ENCODE measurements around the gene ST3GAL4. TPM values are rescaled to one million over a fixed set of nuclear protein-coding genes. Genes with fewer than 3 reads are reported as not detected.

The ST3GAL4 gene
- total and polyA plus RNA-seq, 10 of the 15 experiments (the other 5 are each of a cell fraction or from before 2014, with no cell fraction given) = 3.8 to 8.1 (median 6.5) TPM; not detected in 2

DNA sequence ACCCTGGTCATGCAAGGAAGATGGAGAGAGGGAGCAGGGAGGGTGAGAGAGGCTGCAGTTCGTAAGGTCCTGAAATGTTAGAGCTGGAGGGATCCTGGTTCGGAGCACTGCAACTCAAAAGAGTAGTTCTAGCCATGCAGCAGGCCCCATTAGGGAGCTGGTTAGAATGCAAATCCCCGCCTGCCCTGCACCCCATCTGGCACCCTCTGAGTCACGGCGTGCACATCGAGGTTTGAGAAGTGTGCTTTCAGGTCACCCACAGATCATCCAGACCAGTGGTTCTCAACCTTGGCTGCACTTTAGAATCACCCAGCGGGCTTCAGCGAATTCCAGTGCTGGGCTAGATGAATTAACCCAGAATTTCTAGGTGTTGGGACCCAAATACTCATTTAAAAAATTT lies 48.2 kb downstream of the ST3GAL4 start:
- ChIA-PET POLR2A (no interaction called here), RAD21 (ENCODE audit: unreplicated experiment) (interaction anchor here (1.5 kb wide), 1 partner anchor 93 kb away, joined by 3 read pairs; no protein-coding TSS in a partner anchor), SMC1A (ENCODE audit: uncharacterized antibody, unreplicated experiment) (interaction anchor here (0.9 kb wide), 1 partner anchor 16 kb away, joined by 4 read pairs; no protein-coding TSS in a partner anchor), CTCF (interaction anchor here (0.6 to 1.8 kb wide), 3 partner anchors 8 to 110 kb away, joined by 3 to 6 read pairs (median 4); no protein-coding TSS in a partner anchor)
- no TSS peak for BruUV-seq (replicated peaks)
- Histone ChIP-seq H3K4me1 (ENCODE audit: control insufficient read depth, insufficient read depth, low read length) (peaks cover 3% of the 10 kb centered on the region; the same call in 1 of the 2 replicates), H2AFZ (ENCODE audit: control insufficient read depth, low read depth, low read length) (no peak overlapping the region), H3K9ac (ENCODE audit: control insufficient read depth, insufficient read depth, low read length) (no peak overlapping the region), H3K36me3 (ENCODE audit: control insufficient read depth in 2 of 2, insufficient read depth in 2 of 2, low read length in 1 of 2) (no peaks in the 10 kb centered on the region), H3K9me3 (replicated peaks; ENCODE audit: control insufficient read depth, insufficient read depth, low read length) (no peaks in the 10 kb centered on the region; the same call in 2 of the 3 replicates), H3K4me3 (no peak overlapping the region), H4K20me1 (ENCODE audit: control insufficient read depth, insufficient read depth) (no peaks in the 10 kb centered on the region; the same call in 1 of the 2 replicates), H3K4me2 (ENCODE audit: control insufficient read depth, insufficient read depth) (peak overlapping the region; percentile 19; the same call in 1 of the 2 replicates), H3K27ac (ENCODE audit: control insufficient read depth, insufficient read depth) (no peak overlapping the region), H3K27me3 (replicated peaks in 1 of 2; ENCODE audit: control insufficient read depth in 2 of 2, insufficient read depth in 2 of 2, low read length in 1 of 2) (no peaks in the 10 kb centered on the region), H3K79me2 (ENCODE audit: control insufficient read depth, insufficient read depth, low read length) (no peaks in the 10 kb centered on the region)
- no peak for FAIRE-seq
- peak; percentile 92 for ATAC-seq
- in situ Hi-C loops (cut with MboI) = no loop called here
- WGBS (ENCODE audit: insufficient coverage, insufficient replicate concordance, low lambda C conversion rate, missing lambda C conversion rate) = 15% methylated on average over 8 of the region's 8 CpGs
- intact Hi-C loops (cut with micrococcal nuclease; ENCODE audit: unreplicated experiment) = no loop called here
- peak; percentile 40 for DNase-seq (ENCODE audit: low read depth, low spot score)
- TF ChIP-seq POU2F2 (IDR thresholded peaks at IDR 0.05; ENCODE audit: borderline replicate concordance, low read depth, low read length) = peak; percentile 70; the same call in 1 of the 3 replicates
- TF ChIP-seq PAX5 (IDR thresholded peaks at IDR 0.05; ENCODE audit: borderline replicate concordance, low read depth, low read length) = peak; percentile 76
- TF ChIP-seq STAT1 (conservative IDR thresholded peaks at IDR 0.05) = no peak
- TF ChIP-seq RUNX3 (IDR thresholded peaks at IDR 0.05; ENCODE audit: low read length) = 0 out of 2 replicates have a peak, but pooled peaks have one; percentile 14
- peak; percentile 61 to 64; a peak in 3 of 4 replicates for TF ChIP-seq BHLHE40 (IDR thresholded peaks at IDR 0.05; ENCODE audit: borderline replicate concordance in 1 of 2, low read depth in 2 of 2, low read length in 1 of 2)

DNA sequence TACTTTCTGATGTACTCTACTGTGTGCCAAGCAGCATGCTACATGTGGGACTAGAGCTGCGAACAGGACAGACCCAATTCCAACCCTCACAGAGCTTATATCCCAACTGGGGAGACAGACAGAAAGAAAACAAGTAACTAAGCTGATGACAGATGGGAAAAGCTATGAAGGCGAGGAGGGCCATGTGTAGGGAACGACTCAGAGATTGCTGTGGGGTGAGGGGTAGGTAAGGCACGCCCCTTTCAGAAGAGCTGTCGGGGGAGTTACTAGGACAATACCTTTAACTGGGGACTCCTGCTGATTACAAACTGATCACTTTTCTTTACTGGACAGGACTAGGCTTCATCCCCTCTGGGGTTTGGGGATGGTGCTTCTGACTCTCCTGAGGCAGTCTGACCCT lies 48.9 kb downstream of the ST3GAL4 start:
- ATAC-seq = no peak
- BruUV-seq (replicated peaks) = no TSS peak
- WGBS (ENCODE audit: insufficient coverage, insufficient replicate concordance, low lambda C conversion rate, missing lambda C conversion rate) = 64% methylated on average over 5 of the region's 5 CpGs
- no peak overlapping the region for H3K4me2 ChIP-seq (ENCODE audit: control insufficient read depth, insufficient read depth)
- intact Hi-C loops (cut with micrococcal nuclease; ENCODE audit: unreplicated experiment) (no loop called here), in situ Hi-C loops (cut with MboI) (no loop called here)
- H3K79me2 ChIP-seq (ENCODE audit: control insufficient read depth, insufficient read depth, low read length) = no peaks in the 10 kb centered on the region
- RAD21 ChIA-PET (ENCODE audit: unreplicated experiment) = interaction anchor here (1.5 kb wide), 1 partner anchor 94 kb away, joined by 3 read pairs; no protein-coding TSS in a partner anchor
- H3K9me3 ChIP-seq (replicated peaks; ENCODE audit: control insufficient read depth, insufficient read depth, low read length) = no peaks in the 10 kb centered on the region; the same call in 2 of the 3 replicates
- no peak overlapping the region for H3K27ac ChIP-seq (ENCODE audit: control insufficient read depth, insufficient read depth)
- H3K36me3 ChIP-seq (ENCODE audit: control insufficient read depth in 2 of 2, insufficient read depth in 2 of 2, low read length in 1 of 2) = no peaks in the 10 kb centered on the region
- H2AFZ ChIP-seq (ENCODE audit: control insufficient read depth, low read depth, low read length) = no peak overlapping the region
- no peak overlapping the region for H3K4me3 ChIP-seq
- no peak for FAIRE-seq
- H3K9ac ChIP-seq (ENCODE audit: control insufficient read depth, insufficient read depth, low read length) = no peak overlapping the region
- TF ChIP-seq, protein P1, sequence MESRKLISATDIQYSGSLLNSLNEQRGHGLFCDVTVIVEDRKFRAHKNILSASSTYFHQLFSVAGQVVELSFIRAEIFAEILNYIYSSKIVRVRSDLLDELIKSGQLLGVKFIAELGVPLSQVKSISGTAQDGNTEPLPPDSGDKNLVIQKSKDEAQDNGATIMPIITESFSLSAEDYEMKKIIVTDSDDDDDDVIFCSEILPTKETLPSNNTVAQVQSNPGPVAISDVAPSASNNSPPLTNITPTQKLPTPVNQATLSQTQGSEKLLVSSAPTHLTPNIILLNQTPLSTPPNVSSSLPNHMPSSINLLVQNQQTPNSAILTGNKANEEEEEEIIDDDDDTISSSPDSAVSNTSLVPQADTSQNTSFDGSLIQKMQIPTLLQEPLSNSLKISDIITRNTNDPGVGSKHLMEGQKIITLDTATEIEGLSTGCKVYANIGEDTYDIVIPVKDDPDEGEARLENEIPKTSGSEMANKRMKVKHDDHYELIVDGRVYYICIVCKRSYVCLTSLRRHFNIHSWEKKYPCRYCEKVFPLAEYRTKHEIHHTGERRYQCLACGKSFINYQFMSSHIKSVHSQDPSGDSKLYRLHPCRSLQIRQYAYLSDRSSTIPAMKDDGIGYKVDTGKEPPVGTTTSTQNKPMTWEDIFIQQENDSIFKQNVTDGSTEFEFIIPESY (IDR thresholded peaks at IDR 0.05) = no peak
- TF ChIP-seq STAT1 (conservative IDR thresholded peaks at IDR 0.05) = no peak
- TF ChIP-seq, protein P2, sequence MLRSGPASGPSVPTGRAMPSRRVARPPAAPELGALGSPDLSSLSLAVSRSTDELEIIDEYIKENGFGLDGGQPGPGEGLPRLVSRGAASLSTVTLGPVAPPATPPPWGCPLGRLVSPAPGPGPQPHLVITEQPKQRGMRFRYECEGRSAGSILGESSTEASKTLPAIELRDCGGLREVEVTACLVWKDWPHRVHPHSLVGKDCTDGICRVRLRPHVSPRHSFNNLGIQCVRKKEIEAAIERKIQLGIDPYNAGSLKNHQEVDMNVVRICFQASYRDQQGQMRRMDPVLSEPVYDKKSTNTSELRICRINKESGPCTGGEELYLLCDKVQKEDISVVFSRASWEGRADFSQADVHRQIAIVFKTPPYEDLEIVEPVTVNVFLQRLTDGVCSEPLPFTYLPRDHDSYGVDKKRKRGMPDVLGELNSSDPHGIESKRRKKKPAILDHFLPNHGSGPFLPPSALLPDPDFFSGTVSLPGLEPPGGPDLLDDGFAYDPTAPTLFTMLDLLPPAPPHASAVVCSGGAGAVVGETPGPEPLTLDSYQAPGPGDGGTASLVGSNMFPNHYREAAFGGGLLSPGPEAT (IDR thresholded peaks at IDR 0.05; ENCODE audit: low read depth) = no peak
- TF ChIP-seq, protein P3, sequence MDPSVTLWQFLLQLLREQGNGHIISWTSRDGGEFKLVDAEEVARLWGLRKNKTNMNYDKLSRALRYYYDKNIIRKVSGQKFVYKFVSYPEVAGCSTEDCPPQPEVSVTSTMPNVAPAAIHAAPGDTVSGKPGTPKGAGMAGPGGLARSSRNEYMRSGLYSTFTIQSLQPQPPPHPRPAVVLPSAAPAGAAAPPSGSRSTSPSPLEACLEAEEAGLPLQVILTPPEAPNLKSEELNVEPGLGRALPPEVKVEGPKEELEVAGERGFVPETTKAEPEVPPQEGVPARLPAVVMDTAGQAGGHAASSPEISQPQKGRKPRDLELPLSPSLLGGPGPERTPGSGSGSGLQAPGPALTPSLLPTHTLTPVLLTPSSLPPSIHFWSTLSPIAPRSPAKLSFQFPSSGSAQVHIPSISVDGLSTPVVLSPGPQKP (IDR thresholded peaks at IDR 0.05; ENCODE audit: low read depth, low read length) = no peak
- TF ChIP-seq, protein P4, sequence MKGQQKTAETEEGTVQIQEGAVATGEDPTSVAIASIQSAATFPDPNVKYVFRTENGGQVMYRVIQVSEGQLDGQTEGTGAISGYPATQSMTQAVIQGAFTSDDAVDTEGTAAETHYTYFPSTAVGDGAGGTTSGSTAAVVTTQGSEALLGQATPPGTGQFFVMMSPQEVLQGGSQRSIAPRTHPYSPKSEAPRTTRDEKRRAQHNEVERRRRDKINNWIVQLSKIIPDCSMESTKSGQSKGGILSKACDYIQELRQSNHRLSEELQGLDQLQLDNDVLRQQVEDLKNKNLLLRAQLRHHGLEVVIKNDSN (IDR thresholded peaks at IDR 0.05; ENCODE audit: borderline replicate concordance, extremely low read length, insufficient read depth, low read depth, low read length) = no peak
- no peak for TF ChIP-seq TAF1 (IDR thresholded peaks at IDR 0.05; ENCODE audit: borderline replicate concordance, low read depth, low read length)
- POLR2A ChIA-PET = no interaction called here
- no peaks in the 10 kb centered on the region for H3K27me3 ChIP-seq (replicated peaks in 1 of 2; ENCODE audit: control insufficient read depth in 2 of 2, insufficient read depth in 2 of 2, low read length in 1 of 2)
- no peaks in the 10 kb centered on the region; the same call in 1 of the 2 replicates for H4K20me1 ChIP-seq (ENCODE audit: control insufficient read depth, insufficient read depth)
- SMC1A ChIA-PET (ENCODE audit: uncharacterized antibody, unreplicated experiment) = interaction anchor here (0.9 kb wide), 1 partner anchor 16 kb away, joined by 4 read pairs; no protein-coding TSS in a partner anchor
- DNase-seq (ENCODE audit: low read depth, low spot score) = no peak
- CTCF ChIA-PET = interaction anchor here (0.6 kb wide), 1 partner anchor 111 kb away, joined by 3 read pairs; no protein-coding TSS in a partner anchor
- H3K4me1 ChIP-seq (ENCODE audit: control insufficient read depth, insufficient read depth, low read length) = peaks cover 3% of the 10 kb centered on the region; the same call in 1 of the 2 replicates

All from GM12878 (cell line).